Measurements from ENCODE around the gene CRACR2A.

The CRACR2A gene

DNA sequence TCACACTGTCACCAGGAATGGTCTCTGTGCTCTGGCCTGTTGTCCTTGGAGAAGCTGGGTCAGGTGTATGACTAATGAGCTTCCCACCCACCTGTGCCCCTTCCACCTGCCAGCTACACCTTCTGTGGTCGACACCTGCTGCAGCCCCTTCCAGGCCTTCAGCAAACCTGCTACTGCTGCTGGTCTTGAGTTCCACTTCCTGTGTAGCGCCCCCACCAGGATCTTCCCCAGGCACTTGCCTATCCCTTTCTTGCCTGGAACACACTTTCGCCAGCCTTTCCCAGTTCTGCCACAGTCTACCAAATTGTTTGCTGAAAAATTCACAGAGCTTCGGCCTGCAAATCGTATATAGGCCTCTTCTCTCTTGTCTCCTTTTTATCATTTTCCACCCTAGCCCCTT, 75.3 kb downstream of the CRACR2A start:
- peaks cover 6% of the 10 kb centered on the region for H3K27me3 Mint-ChIP-seq (ENCODE audit: low read depth)
- no peak for TF ChIP-seq CTCF (IDR thresholded peaks at IDR 0.05; ENCODE audit: unreplicated experiment in 3 of 3)

DNA sequence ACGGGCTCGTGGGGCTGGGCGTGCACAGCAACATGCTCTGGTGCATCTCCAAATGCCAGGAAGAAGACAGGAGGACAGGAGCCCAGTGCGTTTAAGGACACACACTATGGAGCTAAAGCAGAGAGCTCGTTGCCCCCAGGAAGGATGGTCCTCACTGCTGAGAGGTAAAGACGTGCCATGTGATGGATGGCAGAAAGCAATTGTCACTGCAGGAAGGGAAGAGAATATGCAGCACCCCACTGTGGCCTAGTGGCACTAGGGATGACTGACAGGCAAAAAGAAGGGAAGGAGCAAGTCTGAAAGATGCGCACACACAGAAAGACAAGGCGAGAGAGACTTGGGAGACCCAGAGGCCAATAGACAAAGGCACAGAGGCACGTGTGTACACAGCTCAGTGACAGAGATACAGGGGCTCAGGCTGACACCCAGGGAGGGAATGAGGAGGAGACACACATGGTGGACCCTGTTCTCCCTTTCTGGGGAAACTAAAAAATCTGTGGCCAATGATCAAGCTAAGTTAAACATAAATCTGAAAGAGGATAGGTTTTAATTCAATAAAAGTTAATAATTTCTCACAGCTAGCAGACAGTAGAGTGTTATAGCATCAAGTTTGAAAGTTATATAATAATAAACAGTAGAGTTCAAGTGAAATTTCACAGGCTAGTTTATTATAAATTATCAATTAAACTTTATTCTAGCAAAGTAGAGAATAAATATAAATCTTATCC, 78.8 kb downstream of the CRACR2A start:
- no peak overlapping the region for H3K27ac Mint-ChIP-seq
- TF ChIP-seq CTCF (IDR thresholded peaks at IDR 0.05; ENCODE audit: unreplicated experiment in 3 of 3): no peak
- H3K36me3 Mint-ChIP-seq (ENCODE audit: low read depth): no peaks in the 10 kb centered on the region
- H3K9me3 Mint-ChIP-seq: no peaks in the 10 kb centered on the region
- H3K27me3 Mint-ChIP-seq (ENCODE audit: low read depth): peaks cover 13% of the 10 kb centered on the region
- H3K4me1 Mint-ChIP-seq: no peaks in the 10 kb centered on the region
- H3K4me3 Mint-ChIP-seq: no peak overlapping the region

More for the DNA sequence above, 75.3 kb downstream of the CRACR2A start:
- H3K9me3 Mint-ChIP-seq: no peaks in the 10 kb centered on the region
- H3K4me3 Mint-ChIP-seq: no peak overlapping the region
- H3K36me3 Mint-ChIP-seq (ENCODE audit: low read depth): no peaks in the 10 kb centered on the region
- H3K4me1 Mint-ChIP-seq: peaks cover 9% of the 10 kb centered on the region
- H3K27ac Mint-ChIP-seq: no peak overlapping the region

DNA sequence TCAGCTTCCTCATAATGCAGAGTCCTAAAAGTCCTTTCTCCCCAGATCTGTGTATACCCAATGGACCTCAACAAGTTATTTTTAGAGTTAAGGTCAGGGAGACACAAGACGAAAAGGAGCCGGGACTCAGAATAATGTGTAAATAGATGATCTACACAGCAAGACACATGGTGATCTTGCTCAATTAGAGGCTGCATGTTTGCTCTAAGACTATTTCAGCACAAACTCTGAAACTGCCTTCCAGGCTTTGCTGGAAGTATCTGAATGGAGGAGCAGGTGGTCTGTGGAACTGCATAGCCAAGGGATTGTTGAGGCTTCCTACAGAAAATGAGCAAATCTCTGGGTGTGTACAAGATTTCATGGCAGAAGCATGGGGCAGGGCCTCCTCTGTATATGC, 80.8 kb downstream of the CRACR2A start:
- Mint-ChIP-seq H3K4me3 (no peak overlapping the region), H3K27me3 (ENCODE audit: low read depth) (peaks cover 14% of the 10 kb centered on the region), H3K27ac (no peak overlapping the region), H3K9me3 (no peaks in the 10 kb centered on the region), H3K36me3 (ENCODE audit: low read depth) (no peaks in the 10 kb centered on the region), H3K4me1 (no peaks in the 10 kb centered on the region)
- TF ChIP-seq CTCF (IDR thresholded peaks at IDR 0.05; ENCODE audit: unreplicated experiment in 3 of 3): no peak

- no peak overlapping the region for H3K4me3 Mint-ChIP-seq
- no peaks in the 10 kb centered on the region for H3K36me3 Mint-ChIP-seq (ENCODE audit: low read depth)
- no peak overlapping the region for H3K27ac Mint-ChIP-seq
- H3K9me3 Mint-ChIP-seq: no peaks in the 10 kb centered on the region
- H3K4me1 Mint-ChIP-seq: no peaks in the 10 kb centered on the region
- no peak for TF ChIP-seq CTCF (IDR thresholded peaks at IDR 0.05; ENCODE audit: unreplicated experiment in 3 of 3)
- peaks cover 16% of the 10 kb centered on the region for H3K27me3 Mint-ChIP-seq (ENCODE audit: low read depth)
These were observed 81.4 kb downstream of the CRACR2A start for GRCh38 chr12:3671330-3672112.

GRCh38 chr12:3670083-3670620, 82.8 kb downstream of the CRACR2A start:
- Mint-ChIP-seq H3K27ac (no peak overlapping the region), H3K9me3 (no peaks in the 10 kb centered on the region), H3K36me3 (ENCODE audit: low read depth) (no peaks in the 10 kb centered on the region), H3K4me1 (no peaks in the 10 kb centered on the region), H3K4me3 (no peak overlapping the region), H3K27me3 (ENCODE audit: low read depth) (peaks cover 16% of the 10 kb centered on the region)
- TF ChIP-seq CTCF (IDR thresholded peaks at IDR 0.05; ENCODE audit: unreplicated experiment in 3 of 3): no peak
